Measurements from ENCODE around the gene ACTG2. TPM values are rescaled to one million over a fixed set of nuclear protein-coding genes. Genes with fewer than 3 reads are reported as not detected.

The ACTG2 gene
- total RNA-seq, 1 experiment from 2014 or later, result 1.5 TPM

GRCh38 chr2:73851274-73851673, 41.5 kb upstream of the ACTG2 start:
- H3K27me3 Mint-ChIP-seq (ENCODE audit: low read depth), result no peaks in the 10 kb centered on the region
- no peak for DNase-seq
- WGBS (ENCODE audit: extremely low coverage, insufficient read length, low lambda C conversion rate), result no CpG with 5 or more reads among the region's 3 CpGs

More at GRCh38 chr2:73851274-73851673, 41.5 kb upstream of the ACTG2 start:
- H3K56ac ChIP-seq (ENCODE audit: insufficient read length, low read depth, low read length), result no peak overlapping the region
- no peaks in the 10 kb centered on the region for H3K79me2 ChIP-seq (ENCODE audit: insufficient read depth, low read length)
- H4K20me1 ChIP-seq (ENCODE audit: control insufficient read depth, insufficient read depth, insufficient read length), result no peaks in the 10 kb centered on the region
- H2AK5ac ChIP-seq (ENCODE audit: insufficient read length, low read length), result no peak overlapping the region
- Mint-ChIP-seq H3K4me1 (no peaks in the 10 kb centered on the region), H3K36me3 (ENCODE audit: insufficient read depth in 1 of 3, low read depth in 3 of 3) (peaks cover 26 to 62% (median 59%) of the 10 kb centered on the region in 3 experiments; a peak in 6 of 7 replicates), H3K4me3 (no peak overlapping the region), H3K27ac (no peak overlapping the region), H3K9me3 (no peaks in the 10 kb centered on the region)
- no peaks in the 10 kb centered on the region for H3K27me3 ChIP-seq (ENCODE audit: insufficient read depth, low read length)
- H3T11ph ChIP-seq (ENCODE audit: low read length), result no peak overlapping the region
- no peak overlapping the region for H3K18ac ChIP-seq (ENCODE audit: insufficient read length, low read depth, low read length)
- H3K27ac ChIP-seq (ENCODE audit: insufficient read length, low read depth, low read length), result no peak overlapping the region
- no peak overlapping the region for H3K4me2 ChIP-seq (ENCODE audit: insufficient read depth, insufficient read length, low read length)
- H3K4me1 ChIP-seq (ENCODE audit: insufficient read depth, low read length), result no peaks in the 10 kb centered on the region
- no peak overlapping the region for H3K4ac ChIP-seq (ENCODE audit: low read depth, low read length)
- H4K91ac ChIP-seq (ENCODE audit: insufficient read length, low read depth, low read length), result no peak overlapping the region
- no peak overlapping the region for H2BK12ac ChIP-seq (ENCODE audit: insufficient read length, low read depth, low read length)
- no peaks in the 10 kb centered on the region for H3K9me3 ChIP-seq (ENCODE audit: control insufficient read depth, low read depth, low read length)
- no peak overlapping the region for H3K14ac ChIP-seq (ENCODE audit: insufficient read depth, low read length)
- H3K23me2 ChIP-seq (ENCODE audit: insufficient read length, low read depth, low read length, poor library complexity, severe bottlenecking), result no peaks in the 10 kb centered on the region
- no peak overlapping the region for H4K5ac ChIP-seq (ENCODE audit: insufficient read length, low read depth, low read length)
- TF ChIP-seq CTCF (conservative IDR thresholded peaks at IDR 0.05), result peak; percentile 62
- no peak overlapping the region for H2BK120ac ChIP-seq (ENCODE audit: low read depth, low read length, poor library complexity, severe bottlenecking)
- H3K9ac ChIP-seq (ENCODE audit: extremely low read depth, insufficient read length, low read length), result no peak overlapping the region
- H3K79me1 ChIP-seq (ENCODE audit: insufficient read depth, low read depth, low read length, poor library complexity, severe bottlenecking), result no peaks in the 10 kb centered on the region
- no peak overlapping the region for H2BK5ac ChIP-seq (ENCODE audit: insufficient read length, low read length)
- no peak overlapping the region for H2BK15ac ChIP-seq (ENCODE audit: low read depth, low read length)
- no peak overlapping the region for H3K23ac ChIP-seq (ENCODE audit: insufficient read length, low read depth, low read length)
- H2BK20ac ChIP-seq (ENCODE audit: low read depth, low read length, poor library complexity, severe bottlenecking), result no peak overlapping the region
- no peak overlapping the region for H4K8ac ChIP-seq (replicated peaks; ENCODE audit: insufficient read length, low read depth, low read length)
- H2AFZ ChIP-seq (ENCODE audit: low read length), result no peak overlapping the region

Measured in H9 (cell line).